ENCODE measurements around the gene OPRD1. TPM values are rescaled to one million over a fixed set of nuclear protein-coding genes. Genes with fewer than 3 reads are reported as not detected.

OPRD1 gene
- total RNA-seq, 4 donors from 2014 or later, result not detected

- intact Hi-C loops (cut with DNase I), result no loop called here
- TF ChIP-seq POLR2A (IDR thresholded peaks at IDR 0.05), result no peak
- no peak for TF ChIP-seq CTCF (IDR thresholded peaks at IDR 0.05)
- no peaks in the 10 kb centered on the region for H3K27me3 ChIP-seq
- WGBS, 2 donors, result 54% methylated on average over 3 of the region's 3 CpGs
- peaks cover 0 to 22% (median 0%) of the 10 kb centered on the region in 3 donors for H3K36me3 ChIP-seq
- peaks cover 0 to 46% (median 7%) of the 10 kb centered on the region in 3 donors for H3K4me1 ChIP-seq
- DNase-seq, result no peak
- H3K27ac ChIP-seq, result no peak overlapping the region
- no peak overlapping the region for H3K4me3 ChIP-seq
- no peaks in the 10 kb centered on the region for H3K9me3 ChIP-seq
These were observed 86.5 kb downstream of the OPRD1 start for GRCh38 chr1:28898405-28898881.

GRCh38 chr1:28899267-28899666 lies 87.3 kb downstream of the OPRD1 start:
- no peak overlapping the region for H3K27ac ChIP-seq
- TF ChIP-seq POLR2A (IDR thresholded peaks at IDR 0.05) (no peak), CTCF (IDR thresholded peaks at IDR 0.05) (no peak)
- no peaks in the 10 kb centered on the region for H3K9me3 ChIP-seq
- peaks cover 0 to 42% (median 7%) of the 10 kb centered on the region in 3 donors for H3K4me1 ChIP-seq
- H3K36me3 ChIP-seq, result peaks cover 0 to 14% (median 0%) of the 10 kb centered on the region in 3 donors
- no peaks in the 10 kb centered on the region for H3K27me3 ChIP-seq
- DNase-seq, result no peak
- H3K4me3 ChIP-seq, result no peak overlapping the region
- intact Hi-C loops (cut with DNase I), result no loop called here
- 52 to 80% methylated on average over 1 to 2 of the region's 2 CpGs for WGBS, 2 donors

- no peak for DNase-seq
- intact Hi-C loops (cut with DNase I), result no loop called here
- Histone ChIP-seq H3K9me3 (peaks cover 0 to 3% (median 0%) of the 10 kb centered on the region in 3 donors), H3K27me3 (no peaks in the 10 kb centered on the region), H3K36me3 (peaks cover 0 to 2% (median 0%) of the 10 kb centered on the region in 3 donors), H3K27ac (no peak overlapping the region), H3K4me1 (peaks cover 0 to 31% (median 7%) of the 10 kb centered on the region in 3 donors), H3K4me3 (no peak overlapping the region)
- TF ChIP-seq CTCF (IDR thresholded peaks at IDR 0.05) (no peak), POLR2A (IDR thresholded peaks at IDR 0.05) (no peak)
- 93 to 98% methylated on average over 3 of the region's 3 CpGs for WGBS, 2 donors
These were observed 88.6 kb downstream of the OPRD1 start for GRCh38 chr1:28900562-28900961.

- TF ChIP-seq POLR2A (IDR thresholded peaks at IDR 0.05), result no peak
- no peak for TF ChIP-seq CTCF (IDR thresholded peaks at IDR 0.05)
- H3K36me3 ChIP-seq, result no peaks in the 10 kb centered on the region
- H3K27me3 ChIP-seq, result no peaks in the 10 kb centered on the region
- WGBS, 2 donors, result 85 to 100% methylated on average over 2 of the region's 2 CpGs
- no peak overlapping the region for H3K27ac ChIP-seq
- peaks cover 0 to 30% (median 7%) of the 10 kb centered on the region in 3 donors for H3K4me1 ChIP-seq
- intact Hi-C loops (cut with DNase I), result no loop called here
- peaks cover 0 to 3% (median 0%) of the 10 kb centered on the region in 3 donors for H3K9me3 ChIP-seq
- H3K4me3 ChIP-seq, result no peak overlapping the region
- no peak for DNase-seq
These were observed 90.8 kb downstream of the OPRD1 start for GRCh38 chr1:28902738-28903137.

GRCh38 chr1:28905921-28906666 lies 94.1 kb downstream of the OPRD1 start:
- Histone ChIP-seq H3K4me3 (no peak overlapping the region), H3K27me3 (no peaks in the 10 kb centered on the region), H3K36me3 (no peaks in the 10 kb centered on the region), H3K4me1 (peaks cover 0 to 14% (median 0%) of the 10 kb centered on the region in 3 donors), H3K27ac (no peak overlapping the region), H3K9me3 (peaks cover 0 to 3% (median 0%) of the 10 kb centered on the region in 3 donors)
- DNase-seq, result no peak
- intact Hi-C loops (cut with DNase I), result no loop called here
- 93 to 96% methylated on average over 7 to 8 of the region's 8 CpGs for WGBS, 2 donors
- TF ChIP-seq CTCF (IDR thresholded peaks at IDR 0.05) (no peak), POLR2A (IDR thresholded peaks at IDR 0.05) (no peak)

All from esophagus squamous epithelium (tissue), 5 donors.